ENCODE data around the gene CCNYL1.

GRCh38 chr2:207734264-207734635 is 22.8 kb downstream of the CCNYL1 start:
- TF ChIP-seq POLR2A (IDR thresholded peaks at IDR 0.05) (no peak), CTCF (IDR thresholded peaks at IDR 0.05 in 8 of 11, conservative IDR thresholded peaks at IDR 0.05 in 3 of 11) (peak in 8 of 11 experiments; percentile 5 to 39 (median 24)), POLR2AphosphoS5 (IDR thresholded peaks at IDR 0.05) (no peak)

Data from spleen (tissue), 7 donors.